ENCODE data around the gene HECTD1.

Gene HECTD1

DNA sequence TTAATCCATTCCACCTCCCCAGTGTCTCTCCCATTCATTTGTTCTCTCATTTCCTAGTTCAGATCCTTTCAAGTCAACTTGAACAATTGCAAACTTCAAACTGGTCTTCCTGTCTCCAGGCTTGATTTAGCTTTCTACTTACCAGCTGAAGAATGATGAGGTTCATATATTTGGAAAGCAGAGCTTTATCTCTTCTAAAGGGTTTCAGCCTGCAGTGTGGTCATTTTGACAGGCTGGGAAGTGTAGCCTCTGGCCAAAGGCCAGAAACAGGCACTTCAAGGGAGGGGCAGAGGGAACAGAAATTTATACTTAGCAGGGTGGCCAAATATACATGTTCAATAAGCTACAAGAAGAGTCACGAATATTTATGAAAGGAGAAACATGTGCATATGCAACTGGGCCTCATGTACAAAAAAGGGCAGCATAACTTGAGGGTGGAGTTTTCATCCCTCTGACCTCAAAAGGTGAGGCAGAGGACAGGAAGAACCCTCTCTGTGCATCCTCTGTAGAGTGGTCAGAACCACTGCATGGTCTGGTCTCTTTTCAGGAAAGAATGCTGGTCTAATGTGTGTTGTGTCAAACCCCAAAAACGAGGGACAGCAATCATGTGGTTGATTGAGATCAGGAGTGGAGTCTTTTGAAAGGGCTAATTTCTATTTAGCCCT, 34.0 kb upstream of the HECTD1 start:
- TF ChIP-seq EZH2phosphoT487 (IDR thresholded peaks at IDR 0.05; ENCODE audit: low read length), result no peak
- TF ChIP-seq CTCF (IDR thresholded peaks at IDR 0.05; ENCODE audit: low read length), result no peak
- no peak for TF ChIP-seq EZH2 (optimal IDR thresholded peaks at IDR 0.05; ENCODE audit: low read depth, low read length)
- no peaks in the 10 kb centered on the region for H3K27me3 ChIP-seq (replicated peaks; ENCODE audit: insufficient read depth, low read length)
- H3K4me3 ChIP-seq (ENCODE audit: low read length), result no peak overlapping the region
- H3F3A ChIP-seq (ENCODE audit: insufficient read depth, low read length), result no peaks in the 10 kb centered on the region
- DNase-seq, result no peak
- no peaks in the 10 kb centered on the region for H3K36me3 ChIP-seq (replicated peaks; ENCODE audit: insufficient read depth, low read length)
- no peaks in the 10 kb centered on the region for H3K4me1 ChIP-seq (ENCODE audit: low read length)
- no peaks in the 10 kb centered on the region for H4K20me1 ChIP-seq (ENCODE audit: insufficient read depth, low read length)
- H3K9ac ChIP-seq (ENCODE audit: low read length), result no peak overlapping the region
- no peaks in the 10 kb centered on the region for H3K9me3 ChIP-seq (replicated peaks; ENCODE audit: insufficient read depth, low read length)
- no peaks in the 10 kb centered on the region for H3K9me2 ChIP-seq (replicated peaks; ENCODE audit: insufficient read depth, low read length)
- H3K79me2 ChIP-seq (ENCODE audit: low read length), result no peaks in the 10 kb centered on the region
- H3K27ac ChIP-seq (ENCODE audit: low read length), result no peak overlapping the region
- no peak overlapping the region for H3K4me2 ChIP-seq (ENCODE audit: low read depth, low read length)
- no peak overlapping the region for H2AFZ ChIP-seq (ENCODE audit: low read length)

- Histone ChIP-seq H3K4me2 (ENCODE audit: low read depth, low read length) (no peak overlapping the region), H3K9ac (ENCODE audit: low read length) (no peak overlapping the region), H3K4me3 (ENCODE audit: low read length) (no peak overlapping the region), H3K79me2 (ENCODE audit: low read length) (no peaks in the 10 kb centered on the region), H2AFZ (ENCODE audit: low read length) (no peak overlapping the region), H3K9me3 (replicated peaks; ENCODE audit: insufficient read depth, low read length) (no peaks in the 10 kb centered on the region), H3K27ac (ENCODE audit: low read length) (no peak overlapping the region), H3K36me3 (replicated peaks; ENCODE audit: insufficient read depth, low read length) (no peaks in the 10 kb centered on the region), H3K9me2 (replicated peaks; ENCODE audit: insufficient read depth, low read length) (no peaks in the 10 kb centered on the region), H3F3A (ENCODE audit: insufficient read depth, low read length) (no peaks in the 10 kb centered on the region), H4K20me1 (ENCODE audit: insufficient read depth, low read length) (no peaks in the 10 kb centered on the region), H3K27me3 (replicated peaks; ENCODE audit: insufficient read depth, low read length) (no peaks in the 10 kb centered on the region), H3K4me1 (ENCODE audit: low read length) (no peaks in the 10 kb centered on the region)
- TF ChIP-seq CTCF (IDR thresholded peaks at IDR 0.05; ENCODE audit: low read length) (no peak), EZH2phosphoT487 (IDR thresholded peaks at IDR 0.05; ENCODE audit: low read length) (no peak), EZH2 (optimal IDR thresholded peaks at IDR 0.05; ENCODE audit: low read depth, low read length) (no peak)
- no peak for DNase-seq
These were observed 32.1 kb upstream of the HECTD1 start for GRCh38 chr14:31239741-31240140.

- H3K36me3 ChIP-seq (replicated peaks; ENCODE audit: insufficient read depth, low read length), result no peaks in the 10 kb centered on the region
- TF ChIP-seq CTCF (IDR thresholded peaks at IDR 0.05; ENCODE audit: low read length), result no peak
- TF ChIP-seq EZH2 (optimal IDR thresholded peaks at IDR 0.05; ENCODE audit: low read depth, low read length), result no peak
- TF ChIP-seq EZH2phosphoT487 (IDR thresholded peaks at IDR 0.05; ENCODE audit: low read length), result no peak
- no peaks in the 10 kb centered on the region for H3K9me2 ChIP-seq (replicated peaks; ENCODE audit: insufficient read depth, low read length)
- H3K27me3 ChIP-seq (replicated peaks; ENCODE audit: insufficient read depth, low read length), result no peaks in the 10 kb centered on the region
- no peaks in the 10 kb centered on the region for H3K9me3 ChIP-seq (replicated peaks; ENCODE audit: insufficient read depth, low read length)
- H3K9ac ChIP-seq (ENCODE audit: low read length), result no peak overlapping the region
- DNase-seq, result no peak
- no peak overlapping the region for H2AFZ ChIP-seq (ENCODE audit: low read length)
- H3K4me2 ChIP-seq (ENCODE audit: low read depth, low read length), result no peak overlapping the region
- no peaks in the 10 kb centered on the region for H3F3A ChIP-seq (ENCODE audit: insufficient read depth, low read length)
- H3K27ac ChIP-seq (ENCODE audit: low read length), result no peak overlapping the region
- H4K20me1 ChIP-seq (ENCODE audit: insufficient read depth, low read length), result no peaks in the 10 kb centered on the region
- H3K4me1 ChIP-seq (ENCODE audit: low read length), result no peaks in the 10 kb centered on the region
- H3K79me2 ChIP-seq (ENCODE audit: low read length), result no peaks in the 10 kb centered on the region
- H3K4me3 ChIP-seq (ENCODE audit: low read length), result no peak overlapping the region
These were observed 27.9 kb upstream of the HECTD1 start for GRCh38 chr14:31235462-31235861.

Measured in MM.1S (cell line).